K562 (cell line): ENCODE measurements around the gene MRPL48. TPM values are rescaled to one million over a fixed set of nuclear protein-coding genes. Genes with fewer than 3 reads are reported as not detected.

Experiments used
- ATAC-seq: fragments of 200-7000 bp; cut with Tn5 transposase; 3 replicates; pipeline ENCODE4 v1.9.1; 2020; ENCODE audit warnings: moderate library complexity
- BruUV-seq: library from RNA; stranded (reverse); fragments of 400-500 nt; replicated peaks from 2 replicates; lab custom pipeline; 2021; lab: Mats Ljungman, UMichigan
- CTCF ChIA-PET: fragments of 300-600 bp; formaldehyde crosslinking; extraction: SDS; loops from one replicate; lab custom pipeline; 2021; ENCODE audit warnings: low intra/inter-chr PET ratio; lab: Yijun Ruan, JAX
- POLR2A ChIA-PET: fragments of 300-600, 350-650 bp; sonication (Branson Sonifier 250); formaldehyde crosslinking; extraction: SDS; loops from one replicate; lab custom pipeline; 2021; ENCODE audit warnings: antibody characterized with exemption, inconsistent platforms; lab: Yijun Ruan, JAX
- DNase-seq, 4 experiments: peaks; one replicate each; pipeline versions ENCODE4 v3.0.0 to v3.0.0-alpha.2; 2011 to 2018; ENCODE audit warnings: low spot score in 3 of 4, mixed read lengths in 3 of 4; ENCODE audit errors: extremely low read depth in 1 of 4
- FAIRE-seq: peaks from 2 replicates; lab custom pipeline; 2011; peaks lifted over from hg19 to GRCh38; lab: Jason Lieb, UNC
- H2AFZ ChIP-seq: 2 replicates; pipeline ENCODE4 v1.6.0; 2011; ENCODE audit warnings: low read depth, low read length, control low read depth, inconsistent platforms
- H3K27ac ChIP-seq: fragments of 200-600 bp; 3 replicates; pipeline ENCODE4 v1.8.0; 2011; ENCODE audit warnings: low read depth, mild to moderate bottlenecking, control low read depth, inconsistent platforms, low read length, moderate library complexity, mixed read lengths; ENCODE audit errors: extremely low read depth
- H3K27me3 ChIP-seq, 2 experiments: fragments of 300-600 bp in 1 of 2; 2 replicates in 1 of 2; 3 replicates in 1 of 2; pipeline versions ENCODE4 v1.6.0 to v1.8.0; 2011; ENCODE audit warnings: inconsistent platforms in 2 of 2, low read length in 2 of 2, mild to moderate bottlenecking in 1 of 2, mixed read lengths in 1 of 2, moderate library complexity in 1 of 2; ENCODE audit not compliant: control insufficient read depth in 2 of 2, insufficient read depth in 2 of 2
- H3K36me3 ChIP-seq: fragments of 300-600 bp; 3 replicates; pipeline ENCODE4 v1.8.0; 2011; ENCODE audit warnings: mild to moderate bottlenecking, low read length, inconsistent platforms; ENCODE audit not compliant: control insufficient read depth, insufficient read depth
- H3K4me1 ChIP-seq, 2 experiments: fragments of 200-600 bp in 1 of 2; replicated peaks in 1 of 2; 2 replicates in 1 of 2; 3 replicates in 1 of 2; pipeline versions ENCODE4 v1.5.1 to v1.8.0; 2011; ENCODE audit warnings: inconsistent platforms in 2 of 2, low read length in 2 of 2, mild to moderate bottlenecking in 1 of 2, mixed read lengths in 1 of 2, moderate library complexity in 1 of 2; ENCODE audit not compliant: control insufficient read depth in 2 of 2, insufficient read depth in 2 of 2
- H3K4me2 ChIP-seq: 2 replicates; pipeline ENCODE4 v1.6.1; 2011; ENCODE audit warnings: low read length, control low read depth, inconsistent platforms, mixed read lengths; ENCODE audit not compliant: insufficient read depth
- H3K4me3 ChIP-seq: fragments of 200-600 bp; sonication (generic), shearing (Covaris generic); 2 replicates; pipeline ENCODE4 v1.5.1; 2016; ENCODE audit warnings: control low read depth, inconsistent platforms
- H3K79me2 ChIP-seq: fragments of 200-600 bp; 3 replicates; pipeline ENCODE4 v1.8.0; 2011; ENCODE audit warnings: low read length, inconsistent platforms; ENCODE audit not compliant: control insufficient read depth, insufficient read depth
- H3K9ac ChIP-seq, 2 experiments: 2 replicates each; pipeline versions ENCODE4 v1.6.0 to v1.6.1; 2011; ENCODE audit warnings: low read depth in 2 of 2, low read length in 2 of 2, control low read depth in 1 of 2, inconsistent platforms in 1 of 2, mild to moderate bottlenecking in 1 of 2, mixed read lengths in 1 of 2; ENCODE audit not compliant: insufficient read depth in 1 of 2
- H3K9me1 ChIP-seq: one replicate; pipeline ENCODE4 v1.6.0; 2011; ENCODE audit warnings: inconsistent platforms, mild to moderate bottlenecking, low read length, moderate library complexity; ENCODE audit not compliant: control insufficient read depth, insufficient read depth
- H3K9me3 ChIP-seq: replicated peaks from 2 replicates; pipeline ENCODE4 v1.5.1; 2011; ENCODE audit warnings: low read depth, low read length, inconsistent platforms; ENCODE audit not compliant: control insufficient read depth, insufficient read depth
- H4K20me1 ChIP-seq: replicated peaks from 2 replicates; pipeline ENCODE4 v1.6.1; 2011; ENCODE audit warnings: low read length, inconsistent platforms, mixed read lengths; ENCODE audit not compliant: control insufficient read depth, insufficient read depth
- CHCHD3 ChIP-seq: fragments of 250-450 bp; sonication (Bioruptor Pico); IDR thresholded peaks from 2 replicates; pipeline ENCODE4 v2.1.2; 2022; ENCODE audit warnings: mild to moderate bottlenecking
- DDX20 ChIP-seq: fragments of 450-650 bp; IDR thresholded peaks from 2 replicates; pipeline ENCODE4 v1.6.1; 2016; ENCODE audit warnings: missing genetic modification characterization, low read depth, mild to moderate bottlenecking, missing compliant biosample characterization, moderate library complexity
- HOXB6 ChIP-seq: fragments of 250-450 bp; sonication (Bioruptor Pico); IDR thresholded peaks from 2 replicates; pipeline ENCODE4 v1.5.1; 2022; ENCODE audit warnings: mild to moderate bottlenecking, borderline replicate concordance
- POLR2G ChIP-seq: fragments of 200-400 bp; formaldehyde crosslinking; IDR thresholded peaks from 2 replicates; pipeline ENCODE4 v1.6.1; 2017; ENCODE audit warnings: low read depth, mild to moderate bottlenecking, antibody characterized with exemption, low read length, moderate library complexity
- RBFOX2 ChIP-seq: fragments of 200-400 bp; formaldehyde crosslinking; IDR thresholded peaks from 2 replicates; pipeline ENCODE4 v1.6.1; 2017; ENCODE audit warnings: low read depth, mild to moderate bottlenecking, low read length, moderate library complexity
- SOX6 ChIP-seq: fragments of 450-650 bp; IDR thresholded peaks from 2 replicates; pipeline ENCODE4 v1.6.1; 2014; ENCODE audit warnings: mild to moderate bottlenecking
- STAT6 ChIP-seq: sonication (generic); formaldehyde crosslinking; IDR thresholded peaks from 2 replicates; pipeline ENCODE4 v1.8.1; 2023; ENCODE audit warnings: mild to moderate bottlenecking, missing genetic modification reagents
- TARDBP ChIP-seq: fragments of 450-650 bp; IDR thresholded peaks from 2 replicates; pipeline ENCODE4 v1.6.1; 2016
- TEAD1 ChIP-seq, 2 experiments: fragments of 450-650 bp in 1 of 2; sonication (generic) in 1 of 2; formaldehyde crosslinking; IDR thresholded peaks; 2 replicates each; pipeline versions ENCODE4 v1.4.0 to v1.8.0; 2020 to 2022; ENCODE audit warnings: mild to moderate bottlenecking in 2 of 2, missing genetic modification reagents in 1 of 2
- ZNF444 ChIP-seq: fragments of 250-450 bp; sonication (Bioruptor Pico); IDR thresholded peaks from 2 replicates; pipeline ENCODE4 v1.4.0; 2020; ENCODE audit warnings: mild to moderate bottlenecking, moderate library complexity
- ZNF785 ChIP-seq: fragments of 250-450 bp; sonication (Bioruptor Pico); IDR thresholded peaks from 2 replicates; pipeline ENCODE4 v1.4.0; 2020; ENCODE audit warnings: mild to moderate bottlenecking
- WGBS: fragments of 100-300 bp; shearing (Covaris generic); methylation state at CpG from one replicate; pipeline ENCODE4 v1.1.6; 2016; ENCODE audit warnings: low coverage, mixed read lengths; ENCODE audit not compliant: insufficient coverage; ENCODE audit errors: missing lambda C conversion rate; 5-methylcytosine and 5-hydroxymethylcytosine counted together
- in situ Hi-C: fragments of 300-500 bp; cut with MboI; formaldehyde crosslinking; loops from 4 replicates; pipeline ENCODE4 v1.15.0; 2018; ENCODE audit warnings: inconsistent platforms, mixed read lengths
- intact Hi-C: fragments of 100-400 bp; cut with micrococcal nuclease; formaldehyde crosslinking; loops from 2 replicates; pipeline ENCODE4 v1.14.2; 2022
- polyA plus RNA-seq, 8 experiments: library from polyadenylated mRNA; depleted of rRNA in 4 of 8; stranded (reverse) in 5 of 8; unstranded in 3 of 8; fragments of >200 nt; fragmentation: Nextera tagmentation in 2 of 8; fragmentation: Illumina TruSeq in 1 of 8; extraction: Ambion mirVana in 2 of 8; extraction: Trizol in 1 of 8; gene quantifications; 2 replicates each; pipeline versions ENCODE4 v1.2.1 to v1.2.3, GENCODE V29; 2011 to 2014; ENCODE audit warnings: inconsistent platforms in 1 of 8, missing spikeins in 1 of 8
- total RNA-seq, 7 experiments: library from RNA; depleted of rRNA in 6 of 7; stranded (reverse); fragments of >200 nt in 6 of 7; fragmentation: Illumina TruSeq in 2 of 7; extraction: Trizol in 2 of 7; gene quantifications; 2 replicates each; pipeline versions ENCODE4 v1.2.1 to v1.2.3, GENCODE V29; 2011 to 2021; ENCODE audit warnings: low replicate concordance in 1 of 7

The MRPL48 gene
- total and polyA plus RNA-seq, 9 of the 15 experiments (the other 6 are each of a cell fraction or from before 2014, with no cell fraction given): 66.0 to 237 (median 104) TPM

- Histone ChIP-seq H3K27me3 (no peaks in the 10 kb centered on the region), H4K20me1 (no peaks in the 10 kb centered on the region), H3K4me2 (no peak overlapping the region), H2AFZ (no peak overlapping the region), H3K9ac (no peak overlapping the region), H3K4me1 (peaks cover 14 to 17% of the 10 kb centered on the region in 2 experiments), H3K9me1 (no peaks in the 10 kb centered on the region), H3K4me3 (no peak overlapping the region), H3K27ac (peak overlapping the region; percentile 33; the same call in 1 of the 3 replicates), H3K9me3 (no peaks in the 10 kb centered on the region), H3K79me2 (peaks cover 46% of the 10 kb centered on the region), H3K36me3 (peaks cover 27% of the 10 kb centered on the region)
- DNase-seq: no peak
- BruUV-seq: no TSS peak
- TF ChIP-seq TARDBP (no peak), SOX6 (peak; percentile 64; the same call in 1 of the 2 replicates), DDX20 (no peak), ZNF444 (CRISPR knock-in tag) (no peak)
- CTCF ChIA-PET: no interaction called here
- POLR2A ChIA-PET: interaction anchor here (1.2 kb wide), 2 partner anchors 13 to 36 kb away, joined by 3 read pairs; no protein-coding TSS in a partner anchor
- no peak for ATAC-seq
- intact Hi-C loops: no loop called here
- no peak for FAIRE-seq
- in situ Hi-C loops: no loop called here
These were observed 4.9 kb downstream of the MRPL48 start for GRCh38 chr11:73792584-73792983.

- Histone ChIP-seq H3K27me3 (no peaks in the 10 kb centered on the region), H3K79me2 (peaks cover 20% of the 10 kb centered on the region), H2AFZ (no peak overlapping the region), H3K36me3 (peaks cover 28% of the 10 kb centered on the region), H3K27ac (no peak overlapping the region), H3K4me3 (no peak overlapping the region), H3K9me1 (no peaks in the 10 kb centered on the region), H3K4me2 (no peak overlapping the region), H3K9me3 (no peaks in the 10 kb centered on the region), H4K20me1 (peaks cover 3% of the 10 kb centered on the region), H3K4me1 (peaks cover 11% of the 10 kb centered on the region in 2 experiments), H3K9ac (peak overlapping the region in 1 of 2 experiments; percentile 43; a peak in 2 of 4 replicates)
- FAIRE-seq: no peak
- ChIA-PET CTCF (no interaction called here), POLR2A (interaction anchor here (0.5 to 1.5 kb wide), 4 partner anchors 8 to 386 kb away, joined by 3 to 13 read pairs (median 4); partner anchors contain the start of genes MRPL48 and RAB6A)
- in situ Hi-C loops: no loop called here
- no TSS peak for BruUV-seq
- 90% methylated on average over 19 of the region's 19 CpGs for WGBS
- peak; percentile 38; the same call in 1 of the 3 replicates for ATAC-seq
- DNase-seq: no peak
- intact Hi-C loops: no loop called here
- TF ChIP-seq ZNF785 (CRISPR knock-in tag) (no peak), POLR2G (peak; percentile 39; the same call in 1 of the 2 replicates), RBFOX2 (peak; percentile 50), STAT6 (no peak), TEAD1 (CRISPR knock-in tag; IDR thresholded peaks at IDR 0.05) (no peak), HOXB6 (CRISPR knock-in tag) (no peak), CHCHD3 (CRISPR knock-in tag) (no peak)
These were observed 8.4 kb downstream of the MRPL48 start for GRCh38 chr11:73795925-73796632.
